ENCODE measurements around the gene MRPL51.
"Not testable (repeated sequence)": the region's sequence is repeated elsewhere in the genome, so short reads cannot be mapped to it uniquely, and the experiment has no call there.

MRPL51 gene

GRCh38 chr12:6532051-6532926 lies 39.2 kb upstream of the MRPL51 start:
- DNase-seq (ENCODE audit: low read depth) = peak; percentile 94

- DNase-seq (ENCODE audit: low read depth) = no peak
Observed at GRCh38 chr12:6530576-6531260, 37.7 kb upstream of the MRPL51 start.

GRCh38 chr12:6529291-6529737 lies 36.3 kb upstream of the MRPL51 start:
- no peak for DNase-seq (ENCODE audit: low read depth)

- DNase-seq (ENCODE audit: low read depth) = no peak
Observed at GRCh38 chr12:6528539-6529235, 35.6 kb upstream of the MRPL51 start.

- DNase-seq (ENCODE audit: low read depth) = no peak
Observed at GRCh38 chr12:6527711-6528110, 34.6 kb upstream of the MRPL51 start.

GRCh38 chr12:6526766-6527525 lies 33.9 kb upstream of the MRPL51 start:
- no peak for DNase-seq (ENCODE audit: low read depth)

- no peak for DNase-seq (ENCODE audit: low read depth)
Observed at GRCh38 chr12:6526201-6526600, 33.1 kb upstream of the MRPL51 start.

GRCh38 chr12:6524648-6525047 lies 31.6 kb upstream of the MRPL51 start:
- DNase-seq (ENCODE audit: low read depth) = no peak

GRCh38 chr12:6523708-6524107 lies 30.6 kb upstream of the MRPL51 start:
- DNase-seq (ENCODE audit: low read depth) = no peak

- no peak for DNase-seq (ENCODE audit: low read depth)
Observed at GRCh38 chr12:6522193-6522592, 29.1 kb upstream of the MRPL51 start.

- DNase-seq (ENCODE audit: low read depth) = no peak
Observed at GRCh38 chr12:6520186-6520585, 27.1 kb upstream of the MRPL51 start.

GRCh38 chr12:6508087-6508486 lies 15.0 kb upstream of the MRPL51 start:
- DNase-seq (ENCODE audit: low read depth) = no peak

GRCh38 chr12:6507102-6507998 lies 14.3 kb upstream of the MRPL51 start:
- DNase-seq (ENCODE audit: low read depth) = no peak

- DNase-seq (ENCODE audit: low read depth) = no peak
Observed at GRCh38 chr12:6500466-6500865, 7.4 kb upstream of the MRPL51 start.

- DNase-seq (ENCODE audit: low read depth) = not testable (repeated sequence)
Observed at GRCh38 chr12:6497291-6497690, 4.2 kb upstream of the MRPL51 start.

GRCh38 chr12:6494968-6495367 lies 1.9 kb upstream of the MRPL51 start:
- no peak for DNase-seq (ENCODE audit: low read depth)

GRCh38 chr12:6494258-6494743 lies 1.2 kb upstream of the MRPL51 start:
- DNase-seq (ENCODE audit: low read depth) = no peak

- DNase-seq (ENCODE audit: low read depth) = peak; percentile 79
Observed at GRCh38 chr12:6493497-6494257, 615 bp upstream of the MRPL51 start, which contains the start of gene NCAPD2. NCAPD2 (plus strand) TSS chr12:6494102; CDS start chr12:6495099, 997 bp downstream.

GRCh38 chr12:6490673-6491072 lies 2.4 kb downstream of the MRPL51 start:
- DNase-seq (ENCODE audit: low read depth) = not testable (repeated sequence)

GRCh38 chr12:6489449-6489848 lies 3.6 kb downstream of the MRPL51 start:
- DNase-seq (ENCODE audit: low read depth) = no peak
